Effector CD4-positive, alpha-beta T cell (primary cell): ENCODE data around the gene IL17A. TPM values are rescaled to one million over a fixed set of nuclear protein-coding genes. Genes with fewer than 3 reads are reported as not detected.

Experiments
- DNase-seq: peaks from one replicate; pipeline ENCODE4 v3.0.0-alpha.2; 2020
- total RNA-seq: gene quantifications from one replicate; lab custom pipeline; 2026; lab: John Stamatoyannopoulos, UW

The IL17A gene
- not detected for total RNA-seq

GRCh38 chr6:52186075-52186474 is at the start of gene IL17A:
TSS of gene IL17A (plus strand) at chr6:52186375. CDS start at chr6:52186432, 57 bp downstream.
- no peak for DNase-seq

GRCh38 chr6:52136934-52137467 is 49.2 kb upstream of the IL17A start:
- DNase-seq = no peak

GRCh38 chr6:52138284-52138683 is 47.9 kb upstream of the IL17A start:
- no peak for DNase-seq

GRCh38 chr6:52139985-52140680 is 46.0 kb upstream of the IL17A start:
- DNase-seq = no peak

- DNase-seq = no peak
Measured at GRCh38 chr6:52141596-52141995, 44.6 kb upstream of the IL17A start.

GRCh38 chr6:52142556-52142955 is 43.6 kb upstream of the IL17A start:
- DNase-seq = no peak

- no peak for DNase-seq
Measured at GRCh38 chr6:52143551-52143950, 42.6 kb upstream of the IL17A start.

GRCh38 chr6:52144196-52145076 is 41.7 kb upstream of the IL17A start:
- no peak for DNase-seq

GRCh38 chr6:52146851-52147445 is 39.2 kb upstream of the IL17A start:
- no peak for DNase-seq

- no peak for DNase-seq
Measured at GRCh38 chr6:52149076-52149475, 37.1 kb upstream of the IL17A start.

- DNase-seq = no peak
Measured at GRCh38 chr6:52149949-52150348, 36.2 kb upstream of the IL17A start.

GRCh38 chr6:52152070-52152423 is 34.1 kb upstream of the IL17A start:
- DNase-seq = no peak

- DNase-seq = no peak
Measured at GRCh38 chr6:52152711-52153160, 33.4 kb upstream of the IL17A start.

- no peak for DNase-seq
Measured at GRCh38 chr6:52154381-52154780, 31.8 kb upstream of the IL17A start.

GRCh38 chr6:52155791-52156576 is 30.2 kb upstream of the IL17A start:
- DNase-seq = no peak

- no peak for DNase-seq
Measured at GRCh38 chr6:52157301-52157941, 28.8 kb upstream of the IL17A start.

GRCh38 chr6:52160472-52161104 is 25.6 kb upstream of the IL17A start:
- no peak for DNase-seq

- DNase-seq = no peak
Measured at GRCh38 chr6:52161689-52162438, 24.3 kb upstream of the IL17A start.

- DNase-seq = no peak
Measured at GRCh38 chr6:52162940-52163908, 23.0 kb upstream of the IL17A start.
